ENCODE measurements around the gene SC5D.

The SC5D gene

GRCh38 chr11:121298774-121299173, 6.2 kb downstream of the SC5D start:
- TF ChIP-seq JUND (IDR thresholded peaks at IDR 0.05; ENCODE audit: low read depth): no peak
- in situ Hi-C loops (cut with HindIII; ENCODE audit: low pct_unique_long_range_greater_than_20kb, low sequenced_read_pairs): no loop called here
- no peak for DNase-seq (ENCODE audit: low read depth in 1 of 2, low spot score in 1 of 2)

- in situ Hi-C loops (cut with HindIII; ENCODE audit: low pct_unique_long_range_greater_than_20kb, low sequenced_read_pairs): no loop called here
- no peak for DNase-seq (ENCODE audit: low read depth in 1 of 2, low spot score in 1 of 2)
- TF ChIP-seq JUND (IDR thresholded peaks at IDR 0.05; ENCODE audit: low read depth): no peak
Observed at GRCh38 chr11:121299417-121299816, 6.8 kb downstream of the SC5D start.

- in situ Hi-C loops (cut with HindIII; ENCODE audit: low pct_unique_long_range_greater_than_20kb, low sequenced_read_pairs): no loop called here
- TF ChIP-seq JUND (IDR thresholded peaks at IDR 0.05; ENCODE audit: low read depth): no peak
- DNase-seq (ENCODE audit: low read depth in 1 of 2, low spot score in 1 of 2): no peak
Observed at GRCh38 chr11:121300313-121300971, 7.9 kb downstream of the SC5D start.

- DNase-seq (ENCODE audit: low read depth in 1 of 2, low spot score in 1 of 2): no peak
- in situ Hi-C loops (cut with HindIII; ENCODE audit: low pct_unique_long_range_greater_than_20kb, low sequenced_read_pairs): no loop called here
- no peak for TF ChIP-seq JUND (IDR thresholded peaks at IDR 0.05; ENCODE audit: low read depth)
Observed at GRCh38 chr11:121300972-121301699, 8.6 kb downstream of the SC5D start.

GRCh38 chr11:121304759-121305158, 12.2 kb downstream of the SC5D start:
- no peak for DNase-seq (ENCODE audit: low read depth in 1 of 2, low spot score in 1 of 2)
- in situ Hi-C loops (cut with HindIII; ENCODE audit: low pct_unique_long_range_greater_than_20kb, low sequenced_read_pairs): no loop called here

GRCh38 chr11:121308816-121309215, 16.2 kb downstream of the SC5D start:
- no peak for DNase-seq (ENCODE audit: low read depth in 1 of 2, low spot score in 1 of 2)
- TF ChIP-seq JUND (IDR thresholded peaks at IDR 0.05; ENCODE audit: low read depth): no peak
- in situ Hi-C loops (cut with HindIII; ENCODE audit: low pct_unique_long_range_greater_than_20kb, low sequenced_read_pairs): no loop called here

More at GRCh38 chr11:121304759-121305158, 12.2 kb downstream of the SC5D start:
- TF ChIP-seq JUND (IDR thresholded peaks at IDR 0.05; ENCODE audit: low read depth): no peak

- in situ Hi-C loops (cut with HindIII; ENCODE audit: low pct_unique_long_range_greater_than_20kb, low sequenced_read_pairs): no loop called here
- no peak for DNase-seq (ENCODE audit: low read depth in 1 of 2, low spot score in 1 of 2)
- no peak for TF ChIP-seq JUND (IDR thresholded peaks at IDR 0.05; ENCODE audit: low read depth)
Observed at GRCh38 chr11:121309688-121310087, 17.1 kb downstream of the SC5D start.

GRCh38 chr11:121310908-121311307, 18.3 kb downstream of the SC5D start:
- no peak for TF ChIP-seq JUND (IDR thresholded peaks at IDR 0.05; ENCODE audit: low read depth)
- in situ Hi-C loops (cut with HindIII; ENCODE audit: low pct_unique_long_range_greater_than_20kb, low sequenced_read_pairs): no loop called here

GRCh38 chr11:121311373-121311772, 18.8 kb downstream of the SC5D start:
- in situ Hi-C loops (cut with HindIII; ENCODE audit: low pct_unique_long_range_greater_than_20kb, low sequenced_read_pairs): no loop called here
- DNase-seq (ENCODE audit: low read depth in 1 of 2, low spot score in 1 of 2): no peak
- no peak for TF ChIP-seq JUND (IDR thresholded peaks at IDR 0.05; ENCODE audit: low read depth)

More at GRCh38 chr11:121310908-121311307, 18.3 kb downstream of the SC5D start:
- DNase-seq (ENCODE audit: low read depth in 1 of 2, low spot score in 1 of 2): no peak

GRCh38 chr11:121312483-121312882, 19.9 kb downstream of the SC5D start:
- in situ Hi-C loops (cut with HindIII; ENCODE audit: low pct_unique_long_range_greater_than_20kb, low sequenced_read_pairs): no loop called here
- TF ChIP-seq JUND (IDR thresholded peaks at IDR 0.05; ENCODE audit: low read depth): no peak

GRCh38 chr11:121318848-121319834, 26.6 kb downstream of the SC5D start:
- in situ Hi-C loops (cut with HindIII; ENCODE audit: low pct_unique_long_range_greater_than_20kb, low sequenced_read_pairs): no loop called here

More at GRCh38 chr11:121312483-121312882, 19.9 kb downstream of the SC5D start:
- DNase-seq (ENCODE audit: low read depth in 1 of 2, low spot score in 1 of 2): no peak

GRCh38 chr11:121321614-121322243, 29.2 kb downstream of the SC5D start:
- DNase-seq (ENCODE audit: low read depth in 1 of 2, low spot score in 1 of 2): peak; percentile 59 to 87
- TF ChIP-seq JUND (IDR thresholded peaks at IDR 0.05; ENCODE audit: low read depth): no peak
- in situ Hi-C loops (cut with HindIII; ENCODE audit: low pct_unique_long_range_greater_than_20kb, low sequenced_read_pairs): no loop called here

More at GRCh38 chr11:121318848-121319834, 26.6 kb downstream of the SC5D start:
- DNase-seq (ENCODE audit: low read depth in 1 of 2, low spot score in 1 of 2): peak; percentile 31 to 83
- TF ChIP-seq JUND (IDR thresholded peaks at IDR 0.05; ENCODE audit: low read depth): no peak
